Loucy (cell line): ENCODE results near the gene WDR48.

Source experiments
- CTCF ChIP-seq: fragments of 200-600 bp; sonication (generic); conservative IDR thresholded peaks from 2 replicates; pipeline ENCODE4 v1.5.1; 2014; ENCODE audit warnings: mild to moderate bottlenecking, antibody characterized with exemption, low read length
- EZH2phosphoT487 ChIP-seq: fragments of 200-600 bp; IDR thresholded peaks from 2 replicates; pipeline ENCODE4 v1.6.1; 2018; ENCODE audit warnings: antibody characterized with exemption, mild to moderate bottlenecking, moderate library complexity, borderline replicate concordance

- no peak for TF ChIP-seq EZH2phosphoT487
- TF ChIP-seq CTCF: no peak
Observed at GRCh38 chr3:39109086-39109485, 57.3 kb downstream of the WDR48 start.
